GM18868 (cell line): ENCODE data around the gene LSP1.

Experiments used
- ATAC-seq: cut with Tn5 transposase; IDR thresholded peaks from one replicate; pipeline ENCODE4 v1.9.1; 2021; ENCODE audit warnings: mild to moderate bottlenecking, moderate library complexity; ENCODE audit not compliant: unreplicated experiment

The LSP1 gene

GRCh38 chr11:1926156-1927025 lies 73.5 kb downstream of the LSP1 start:
- ATAC-seq: no peak

GRCh38 chr11:1927026-1927847 lies 74.4 kb downstream of the LSP1 start:
- no peak for ATAC-seq

GRCh38 chr11:1927848-1928469 lies 75.1 kb downstream of the LSP1 start:
- ATAC-seq: no peak

- ATAC-seq: no peak
These were observed 75.6 kb downstream of the LSP1 start for GRCh38 chr11:1928470-1928890.

- no peak for ATAC-seq
These were observed 76.1 kb downstream of the LSP1 start for GRCh38 chr11:1928891-1929541.

GRCh38 chr11:1929621-1930461 lies 77.0 kb downstream of the LSP1 start:
- no peak for ATAC-seq

- ATAC-seq: no peak
These were observed 77.6 kb downstream of the LSP1 start for GRCh38 chr11:1930462-1930830.

- ATAC-seq: no peak
These were observed 78.6 kb downstream of the LSP1 start for GRCh38 chr11:1931341-1932104.

- ATAC-seq: no peak
These were observed 79.2 kb downstream of the LSP1 start for GRCh38 chr11:1932105-1932480.

GRCh38 chr11:1932681-1933080 lies 79.8 kb downstream of the LSP1 start:
- no peak for ATAC-seq

- ATAC-seq: no peak
These were observed 80.8 kb downstream of the LSP1 start for GRCh38 chr11:1933416-1934334.

GRCh38 chr11:1934335-1935155 lies 81.7 kb downstream of the LSP1 start:
- ATAC-seq: no peak

GRCh38 chr11:1935156-1936071 lies 82.5 kb downstream of the LSP1 start:
- no peak for ATAC-seq

GRCh38 chr11:1936072-1936780 lies 83.3 kb downstream of the LSP1 start:
- no peak for ATAC-seq

GRCh38 chr11:1936781-1937615 lies 84.1 kb downstream of the LSP1 start:
- ATAC-seq: no peak
